ENCODE results near the gene TSC22D1. TPM values are rescaled to one million over a fixed set of nuclear protein-coding genes. Genes with fewer than 3 reads are reported as not detected.

The TSC22D1 gene
- total and polyA plus RNA-seq, 2 of the 4 experiments (the other 2 are of a cell fraction): 30.8 to 42.2 TPM

DNA sequence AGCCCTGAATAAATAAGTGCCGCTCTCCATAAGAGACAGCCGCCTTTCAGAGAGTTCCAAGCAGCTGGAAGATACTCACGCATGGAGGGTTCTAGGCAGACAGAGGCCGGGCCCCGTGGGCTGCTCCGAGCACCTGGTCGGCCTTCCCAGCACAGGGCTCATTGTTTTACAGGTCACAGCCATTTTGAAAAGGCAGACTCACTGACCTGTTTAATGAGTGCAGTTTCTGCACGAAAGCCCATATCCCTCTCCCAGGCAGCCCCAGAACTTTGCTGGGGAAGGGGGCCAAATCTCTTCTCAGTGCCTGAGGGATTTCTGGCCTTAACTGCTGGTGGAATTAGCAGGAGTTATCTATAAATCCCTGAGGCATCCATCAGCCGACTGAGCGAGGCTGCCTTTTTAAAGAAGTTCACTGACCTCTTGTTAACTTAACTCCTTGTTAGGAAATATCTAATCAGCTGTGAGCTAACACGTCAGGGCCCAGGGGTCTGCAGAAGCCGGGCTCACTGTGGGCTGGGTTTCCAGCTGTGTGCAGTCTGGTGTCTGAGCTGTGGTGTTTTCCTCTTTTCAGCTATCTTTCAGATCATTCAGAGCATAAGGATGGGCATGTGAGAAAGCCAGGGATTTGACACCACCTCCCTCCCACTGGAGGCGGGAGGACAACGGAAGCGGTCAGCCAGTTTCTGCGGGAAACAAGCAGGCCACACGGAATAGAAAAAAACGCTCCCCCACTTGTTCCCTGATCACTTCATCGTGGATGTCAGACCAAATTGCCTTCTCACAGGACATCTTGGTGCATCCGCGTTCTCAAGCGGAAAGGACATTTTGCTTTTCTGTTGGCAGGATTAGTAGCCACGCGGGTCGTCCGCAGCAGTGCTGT, 179.2 kb downstream of the TSC22D1 start (continued):
- TF ChIP-seq MXI1 (IDR thresholded peaks at IDR 0.05; ENCODE audit: borderline replicate concordance, low read depth, low read length) (no peak), CEBPB (IDR thresholded peaks at IDR 0.05; ENCODE audit: low read depth, low read length) (no peak)

DNA sequence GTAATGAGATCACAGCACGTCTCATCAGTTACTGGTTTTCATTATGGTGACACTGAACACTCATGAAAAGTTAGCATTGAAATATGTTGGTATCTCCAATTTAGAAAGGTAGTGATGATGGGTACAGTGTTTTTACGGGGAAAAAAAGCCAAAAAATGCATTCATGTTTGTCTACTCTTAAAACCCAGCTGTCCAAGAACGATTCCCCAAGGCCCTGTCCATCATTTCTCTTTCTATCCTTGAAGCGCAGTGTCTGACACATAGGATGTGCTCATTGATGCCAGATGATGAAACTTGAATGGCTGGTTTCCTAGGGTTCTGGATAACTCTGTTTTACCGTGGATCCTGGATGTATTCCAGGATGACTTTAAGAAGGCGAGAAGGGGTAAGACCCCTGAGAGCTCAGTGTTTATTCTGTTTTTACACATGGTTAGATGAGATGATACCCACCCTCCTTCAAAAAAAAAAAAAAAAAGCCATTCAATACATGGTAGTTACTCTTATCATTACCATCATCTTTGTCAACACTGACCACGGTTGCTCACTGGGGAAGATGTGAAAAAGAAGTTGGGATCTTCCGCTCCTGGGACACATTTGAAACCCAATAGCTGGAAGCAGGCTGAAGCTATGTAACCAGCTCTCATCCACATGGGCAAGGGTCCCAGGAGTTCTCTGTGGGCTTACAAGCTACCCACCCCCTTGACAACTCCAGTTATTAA, 180.0 kb downstream of the TSC22D1 start:
- H3K27ac ChIP-seq (ENCODE audit: insufficient read depth, low read length): no peak overlapping the region
- H3K4me3 ChIP-seq (ENCODE audit: insufficient read depth, low read depth, low read length): no peak overlapping the region
- dilution Hi-C loops (cut with HindIII; ENCODE audit: low sequenced_read_pairs, unreplicated experiment) (no loop called here), intact Hi-C loops (cut with micrococcal nuclease) (no loop called here), in situ Hi-C loops (cut with MboI; ENCODE audit: low sequenced_read_pairs) (no loop called here)
- no peak overlapping the region for H2BK15ac ChIP-seq (ENCODE audit: low read depth, low read length)
- no peak overlapping the region for H2BK120ac ChIP-seq (ENCODE audit: low read depth, low read length)
- no peak overlapping the region for H3K4me2 ChIP-seq (ENCODE audit: low read depth, low read length)
- no peak overlapping the region for H3K18ac ChIP-seq (ENCODE audit: low read depth, low read length)
- H4K20me1 ChIP-seq (ENCODE audit: insufficient read depth, low read length): no peaks in the 10 kb centered on the region
- H2AK9ac ChIP-seq (replicated peaks; ENCODE audit: low read depth, low read length, poor library complexity): no peak overlapping the region
- no peaks in the 10 kb centered on the region for H3K36me3 ChIP-seq (ENCODE audit: control insufficient read depth, insufficient read depth, low read length)
- H2BK20ac ChIP-seq (ENCODE audit: low read depth, low read length): no peak overlapping the region
- no peak overlapping the region for H2BK5ac ChIP-seq (ENCODE audit: low read depth, low read length, poor library complexity, severe bottlenecking)
- H3K79me1 ChIP-seq (ENCODE audit: low read depth in 1 of 2, low read length in 2 of 2): no peaks in the 10 kb centered on the region
- peaks cover 3% of the 10 kb centered on the region; the same call in 1 of the 2 replicates for H3K4me1 ChIP-seq (ENCODE audit: control insufficient read depth, insufficient read depth, low read length)
- BruUV-seq (replicated peaks): no TSS peak
- ChIA-PET POLR2A (ENCODE audit: unreplicated experiment) (no interaction called here), CTCF (interaction anchor here (0.6 kb wide), 1 partner anchor 66 kb away, joined by 3 read pairs; no protein-coding TSS in a partner anchor)
- ATAC-seq (ENCODE audit: low read depth): no peak
- no peak overlapping the region for H4K8ac ChIP-seq (ENCODE audit: low read depth in 2 of 2, low read length in 2 of 2)
- no peak overlapping the region for H3K56ac ChIP-seq (ENCODE audit: extremely low read depth, insufficient read depth, low read length)
- no peak overlapping the region for H3K23ac ChIP-seq (ENCODE audit: low read depth, low read length)
- no peak for TF ChIP-seq SMC3 (IDR thresholded peaks at IDR 0.05; ENCODE audit: low read depth, low read length)
- TF ChIP-seq NFE2L2 (IDR thresholded peaks at IDR 0.05; ENCODE audit: low read depth, low read length): no peak
- no peak for TF ChIP-seq BHLHE40 (IDR thresholded peaks at IDR 0.05; ENCODE audit: low read depth, low read length)
- H3K4ac ChIP-seq (ENCODE audit: low read depth, low read length): no peak overlapping the region
- H4K5ac ChIP-seq (ENCODE audit: low read depth, low read length): no peak overlapping the region
- no peaks in the 10 kb centered on the region for H3K9me3 ChIP-seq (ENCODE audit: control insufficient read depth, insufficient read depth, low read length)
- H3K27me3 ChIP-seq (ENCODE audit: control insufficient read depth, insufficient read depth, low read length): peaks cover 7% of the 10 kb centered on the region
- 83% methylated on average over 1 of the region's 8 CpGs; no CpG with 5 or more reads in 1 of the 2 experiments for WGBS, 2 experiments (ENCODE audit: extremely low coverage in 2 of 2, insufficient read length in 1 of 2)
- H2AK5ac ChIP-seq (ENCODE audit: low read depth, low read length): no peak overlapping the region
- no peak overlapping the region for H3K9ac ChIP-seq (ENCODE audit: low read depth, low read length)
- no peak for DNase-seq
- no peak overlapping the region for H3K14ac ChIP-seq (replicated peaks; ENCODE audit: low read depth, low read length)
- 0 out of 2 replicates have a peak, but pooled peaks cover 2% of the 10 kb centered on the region for H3K9me1 ChIP-seq (ENCODE audit: insufficient read depth, low read length)
- H2AFZ ChIP-seq (replicated peaks; ENCODE audit: low read length, poor library complexity): no peak overlapping the region
- H4K91ac ChIP-seq (ENCODE audit: insufficient read depth, low read depth, low read length): no peak overlapping the region

Measured in IMR-90 (cell line).